ENCODE results near the gene GBX1.

- TF ChIP-seq CTCF (IDR thresholded peaks at IDR 0.05) (no peak), FOXJ3 (CRISPR knock-in tag; IDR thresholded peaks at IDR 0.05; ENCODE audit: borderline replicate concordance) (no peak), ELF4 (CRISPR knock-in tag; IDR thresholded peaks at IDR 0.05; ENCODE audit: low read depth) (no peak)
Observed at GRCh38 chr7:151126491-151127137, 40.9 kb downstream of the GBX1 start.
